Colonic mucosa (tissue), 4 donors: ENCODE data around the gene OR2T29. TPM values are rescaled to one million over a fixed set of nuclear protein-coding genes. Genes with fewer than 3 reads are reported as not detected.
"Not testable (repeated sequence)": the region's sequence is repeated elsewhere in the genome, so short reads cannot be mapped to it uniquely, and the experiment has no call there.

Experiments used
- DNase-seq: peaks from one replicate; pipeline ENCODE4 v3.0.0-alpha.2; 2020
- H3K27ac ChIP-seq: fragments of 200-600 bp; one replicate; pipeline ENCODE4 v1.8.0; 2021
- H3K27me3 ChIP-seq: fragments of 200-600 bp; one replicate; pipeline ENCODE4 v1.8.0; 2021
- H3K36me3 ChIP-seq: fragments of 200-600 bp; one replicate; pipeline ENCODE4 v1.8.0; 2021
- H3K4me1 ChIP-seq: fragments of 200-600 bp; one replicate; pipeline ENCODE4 v1.8.0; 2021; ENCODE audit warnings: mild to moderate bottlenecking
- H3K4me3 ChIP-seq: fragments of 200-600 bp; one replicate; pipeline ENCODE4 v1.8.0; 2021
- H3K9ac ChIP-seq, 2 donors: one replicate each; pipeline ENCODE4 v1.7.0; 2013; ENCODE audit warnings: control low read depth in 2 of 2, low read depth in 2 of 2, low read length in 2 of 2
- H3K9me3 ChIP-seq: fragments of 200-600 bp; one replicate; pipeline ENCODE4 v1.8.0; 2021
- intact Hi-C: fragments of 100-400 bp; cut with DNase I; formaldehyde crosslinking; loops from one replicate; pipeline ENCODE4 v1.14.1; 2022
- total RNA-seq, 2 donors: library from RNA; stranded (reverse); fragmentation: NEBNext Ultra II Directional in 1 of 2; extraction: Animal tissue kit (Norgen Biotek cat#: 25700) in 1 of 2; gene quantifications; one replicate each; pipeline ENCODE4 v1.2.1, GENCODE V29; 2021
- TF ChIP-seq, protein P1 (sequence below): fragments of 200-600 bp; IDR thresholded peaks from one replicate; pipeline ENCODE4 v1.8.0; 2022; ENCODE audit warnings: antibody characterized with exemption, mild to moderate bottlenecking
- donor health status: healthy.
- donor health status: DM: no; HTN: no; CAD: no.
- donor health status: DM: no; HTN: no; CAD: no.

OR2T29 gene
- total RNA-seq, 2 donors from 2014 or later: not detected

DNA sequence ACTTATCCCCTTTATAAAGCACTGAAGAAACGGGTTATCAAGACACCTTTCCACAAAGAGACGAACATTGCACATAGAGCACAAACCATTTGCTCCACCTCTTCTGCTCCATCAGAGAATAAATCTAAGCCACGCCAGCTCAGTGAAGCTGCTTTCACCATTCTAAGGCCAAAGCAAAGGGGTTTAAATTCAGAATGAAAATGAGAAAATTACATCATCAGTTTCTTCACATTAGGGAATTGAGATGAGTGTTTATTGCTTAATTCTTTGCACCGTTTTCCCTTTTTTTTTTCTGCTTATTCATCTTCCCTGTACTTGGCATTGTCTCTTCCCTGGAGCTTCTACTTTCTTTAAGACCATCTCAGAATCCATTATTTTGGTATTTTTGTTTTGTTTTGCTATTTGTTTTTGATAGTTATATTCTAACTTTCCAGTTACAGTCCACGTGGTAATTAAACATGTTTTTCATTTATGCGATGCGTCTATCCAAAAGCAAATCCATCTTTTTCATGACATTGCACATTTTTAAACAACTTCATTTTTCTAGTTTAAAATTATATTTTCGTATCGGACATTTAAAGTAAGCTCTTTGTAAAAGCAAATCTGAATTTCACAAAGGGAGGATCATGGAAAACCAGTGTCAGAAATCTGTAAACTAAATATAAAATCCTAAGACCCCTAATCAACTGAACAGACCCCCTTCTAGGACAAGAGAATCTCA lies 13.8 kb upstream of the OR2T29 start:
- Histone ChIP-seq H3K9ac (no peak overlapping the region), H3K4me1 (no peaks in the 10 kb centered on the region), H3K27me3 (no peaks in the 10 kb centered on the region), H3K4me3 (no peak overlapping the region), H3K9me3 (no peaks in the 10 kb centered on the region), H3K36me3 (no peaks in the 10 kb centered on the region), H3K27ac (no peak overlapping the region)
- TF ChIP-seq, protein P1, sequence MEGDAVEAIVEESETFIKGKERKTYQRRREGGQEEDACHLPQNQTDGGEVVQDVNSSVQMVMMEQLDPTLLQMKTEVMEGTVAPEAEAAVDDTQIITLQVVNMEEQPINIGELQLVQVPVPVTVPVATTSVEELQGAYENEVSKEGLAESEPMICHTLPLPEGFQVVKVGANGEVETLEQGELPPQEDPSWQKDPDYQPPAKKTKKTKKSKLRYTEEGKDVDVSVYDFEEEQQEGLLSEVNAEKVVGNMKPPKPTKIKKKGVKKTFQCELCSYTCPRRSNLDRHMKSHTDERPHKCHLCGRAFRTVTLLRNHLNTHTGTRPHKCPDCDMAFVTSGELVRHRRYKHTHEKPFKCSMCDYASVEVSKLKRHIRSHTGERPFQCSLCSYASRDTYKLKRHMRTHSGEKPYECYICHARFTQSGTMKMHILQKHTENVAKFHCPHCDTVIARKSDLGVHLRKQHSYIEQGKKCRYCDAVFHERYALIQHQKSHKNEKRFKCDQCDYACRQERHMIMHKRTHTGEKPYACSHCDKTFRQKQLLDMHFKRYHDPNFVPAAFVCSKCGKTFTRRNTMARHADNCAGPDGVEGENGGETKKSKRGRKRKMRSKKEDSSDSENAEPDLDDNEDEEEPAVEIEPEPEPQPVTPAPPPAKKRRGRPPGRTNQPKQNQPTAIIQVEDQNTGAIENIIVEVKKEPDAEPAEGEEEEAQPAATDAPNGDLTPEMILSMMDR: no peak
- intact Hi-C loops: no loop called here
- DNase-seq: no peak

DNA sequence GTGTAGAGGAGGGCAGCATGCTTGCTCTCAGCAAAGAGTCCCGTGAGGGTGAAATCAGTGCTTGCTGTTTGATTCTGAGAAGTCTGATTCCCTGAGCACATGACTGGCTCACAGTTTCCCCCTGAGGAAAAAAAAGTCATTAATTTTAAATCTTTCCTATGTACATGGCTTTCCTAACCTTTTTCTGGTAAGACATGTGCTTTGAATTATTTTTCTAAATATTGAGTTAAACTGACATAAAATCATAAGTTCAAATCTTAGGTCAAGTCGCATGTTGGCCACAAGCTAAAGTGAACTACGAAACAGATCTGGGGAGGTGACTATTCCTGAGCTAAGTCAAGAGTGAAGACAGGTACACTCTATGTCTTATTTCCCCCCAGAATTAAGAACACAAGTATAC lies 12.1 kb upstream of the OR2T29 start, which contains the start of gene OR2T34:
TSS of gene OR2T34 (minus strand) at position 101 of the 400 bp plus-strand sequence. CDS start at position 101, 0 bp downstream.
- H3K4me1 ChIP-seq, H3K9ac ChIP-seq, H3K27me3 ChIP-seq, DNase-seq, H3K9me3 ChIP-seq, intact Hi-C loops, H3K4me3 ChIP-seq, H3K36me3 ChIP-seq, H3K27ac ChIP-seq: not testable (repeated sequence)

DNA sequence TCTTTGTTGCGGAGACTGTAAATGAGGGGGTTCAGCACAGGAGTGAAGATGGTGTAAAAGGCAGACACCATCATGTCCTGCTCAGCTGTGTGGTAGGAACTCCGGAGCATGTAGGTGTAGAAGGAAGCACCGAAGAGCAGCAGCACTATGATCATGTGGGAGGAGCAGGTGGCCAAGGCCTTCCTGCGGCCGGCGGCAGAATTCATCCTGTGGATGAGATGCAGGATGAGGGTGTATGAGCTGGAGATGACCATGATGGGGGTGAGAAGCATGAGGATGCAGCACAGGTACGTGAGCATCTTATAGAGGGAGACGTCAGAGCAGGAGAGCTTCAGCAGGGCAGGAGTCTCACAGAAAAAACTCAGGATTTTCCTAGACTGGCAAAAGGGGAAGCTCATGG lies 11.3 kb upstream of the OR2T29 start:
- H3K4me1 ChIP-seq, H3K36me3 ChIP-seq, H3K9me3 ChIP-seq, H3K4me3 ChIP-seq, intact Hi-C loops, DNase-seq, H3K27me3 ChIP-seq, H3K9ac ChIP-seq, H3K27ac ChIP-seq: not testable (repeated sequence)

DNA sequence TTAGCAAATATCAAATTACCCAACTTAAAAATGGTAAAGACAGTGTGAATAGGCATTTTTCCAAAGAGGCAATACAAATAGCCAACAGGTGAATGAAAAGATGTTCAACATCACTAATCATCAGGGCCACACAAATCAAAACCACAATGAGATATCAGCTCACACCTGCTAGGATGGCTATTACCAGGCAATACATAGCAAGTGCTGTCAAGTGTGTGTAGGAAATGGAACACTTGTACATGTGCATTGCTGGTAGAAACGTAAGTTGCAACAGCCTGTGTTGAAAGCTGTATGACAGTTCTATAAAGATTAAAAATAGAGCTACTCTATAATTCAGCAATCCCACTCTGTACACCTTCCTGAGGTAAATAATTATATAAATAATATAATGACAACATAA lies 9.5 kb upstream of the OR2T29 start:
- H3K36me3 ChIP-seq, intact Hi-C loops, H3K9ac ChIP-seq, H3K4me1 ChIP-seq, DNase-seq, H3K9me3 ChIP-seq, H3K27me3 ChIP-seq, H3K27ac ChIP-seq, H3K4me3 ChIP-seq: not testable (repeated sequence)

DNA sequence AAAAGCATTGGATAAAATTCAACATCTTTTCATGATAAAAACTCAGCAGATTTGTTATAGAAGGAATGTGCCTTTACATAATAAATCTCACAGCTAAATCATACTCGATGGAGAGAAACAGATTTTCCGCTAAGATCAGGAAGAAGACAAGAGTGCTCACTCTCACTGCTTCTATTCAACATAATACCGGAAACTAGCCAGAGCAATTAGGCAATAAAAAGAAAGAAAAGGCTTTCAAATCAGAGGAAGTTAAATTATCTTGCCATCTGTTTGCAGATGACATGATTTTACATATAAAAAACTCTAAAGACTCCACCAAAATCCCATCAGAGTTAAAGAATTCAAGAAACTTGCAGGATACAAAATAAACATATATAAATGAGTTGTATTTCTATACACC lies 8.2 kb upstream of the OR2T29 start:
- H3K9ac ChIP-seq, H3K36me3 ChIP-seq, H3K9me3 ChIP-seq, H3K4me3 ChIP-seq, H3K27me3 ChIP-seq, H3K27ac ChIP-seq, intact Hi-C loops, DNase-seq, H3K4me1 ChIP-seq: not testable (repeated sequence)

DNA sequence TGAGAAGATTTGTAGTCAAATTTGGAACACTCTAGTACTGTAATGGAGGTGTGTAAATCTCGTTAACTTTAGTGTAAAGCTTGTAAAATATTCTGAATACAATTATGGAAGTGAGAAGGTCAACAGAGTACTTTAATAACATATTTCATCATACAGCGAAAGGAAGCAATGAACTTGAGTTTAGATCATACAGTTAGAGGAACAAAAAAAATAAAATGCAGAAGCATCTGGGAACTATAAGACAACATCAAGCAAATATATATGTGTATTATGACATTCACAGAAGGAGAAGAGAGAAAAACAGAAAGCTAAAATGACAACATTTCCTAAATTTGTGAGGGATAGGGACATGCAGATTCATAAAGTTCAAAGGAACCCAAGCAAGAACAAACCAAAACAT lies 6.5 kb upstream of the OR2T29 start:
- H3K9ac ChIP-seq, H3K27ac ChIP-seq, intact Hi-C loops, H3K27me3 ChIP-seq, H3K4me3 ChIP-seq, DNase-seq, H3K36me3 ChIP-seq, H3K9me3 ChIP-seq, H3K4me1 ChIP-seq: not testable (repeated sequence)

DNA sequence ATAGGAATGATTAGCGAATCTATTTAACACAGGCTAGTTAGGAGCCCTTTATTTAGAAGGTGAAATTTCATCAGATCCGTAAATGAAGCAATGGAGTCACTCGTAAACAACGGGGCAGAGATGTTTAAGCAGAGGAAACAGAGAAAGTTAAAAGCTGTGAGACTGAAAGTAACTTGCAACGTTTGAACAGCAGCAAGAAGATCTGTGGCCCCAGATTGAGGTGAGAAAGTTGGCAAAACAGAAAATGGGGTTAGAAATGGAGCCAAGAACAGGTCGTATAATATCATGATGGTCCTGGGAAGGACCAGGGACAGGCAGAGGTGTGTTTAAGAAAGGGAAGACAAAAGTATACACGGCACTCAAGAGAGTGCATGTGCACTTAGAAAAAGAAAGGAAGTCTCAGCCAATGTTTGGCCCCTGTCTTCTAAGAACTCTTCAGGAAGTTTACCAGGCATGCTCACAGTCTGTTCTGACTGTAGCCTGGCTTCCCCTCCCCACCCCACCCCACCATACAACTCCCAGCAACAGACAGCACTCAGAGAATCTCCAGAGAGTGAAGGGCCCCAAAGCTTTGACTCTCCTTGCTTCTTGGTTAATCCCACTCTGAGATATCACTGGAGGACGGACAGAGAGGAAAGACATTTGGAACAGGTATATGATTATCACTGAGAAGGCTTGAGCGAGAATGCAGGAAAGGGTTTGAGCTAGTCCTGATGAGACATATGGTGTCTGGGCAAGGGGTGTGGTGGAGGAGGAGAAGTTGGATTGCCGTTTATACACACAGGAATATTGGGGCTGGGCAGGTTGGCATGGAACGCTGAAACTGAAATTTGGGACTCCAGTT lies 3.2 kb upstream of the OR2T29 start:
- H3K4me1 ChIP-seq, H3K27me3 ChIP-seq, DNase-seq, H3K9me3 ChIP-seq, H3K36me3 ChIP-seq, intact Hi-C loops, H3K9ac ChIP-seq, H3K4me3 ChIP-seq, H3K27ac ChIP-seq: not testable (repeated sequence)

DNA sequence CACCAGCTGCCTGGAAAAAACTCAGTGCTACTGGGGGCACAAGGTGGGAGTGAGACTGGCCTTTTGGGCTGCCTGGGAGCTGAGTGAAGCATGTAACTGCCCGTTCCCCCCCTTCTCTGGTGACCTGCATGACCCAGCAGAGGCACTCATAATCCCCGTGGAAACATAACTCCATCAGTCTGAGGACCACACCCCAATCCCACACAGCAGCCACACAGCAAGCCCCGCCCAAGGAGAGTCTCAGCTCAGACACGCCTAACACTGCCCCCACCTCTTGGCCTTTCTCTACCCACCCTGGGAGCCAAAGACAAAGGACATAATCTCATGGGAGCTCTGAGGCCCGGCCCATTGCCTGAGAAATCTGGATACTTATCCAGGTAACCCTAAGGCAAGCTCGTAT lies 11.5 kb downstream of the OR2T29 start:
- H3K27ac ChIP-seq, H3K27me3 ChIP-seq, H3K9ac ChIP-seq, intact Hi-C loops, DNase-seq, H3K4me3 ChIP-seq, H3K9me3 ChIP-seq, H3K4me1 ChIP-seq, H3K36me3 ChIP-seq: not testable (repeated sequence)

DNA sequence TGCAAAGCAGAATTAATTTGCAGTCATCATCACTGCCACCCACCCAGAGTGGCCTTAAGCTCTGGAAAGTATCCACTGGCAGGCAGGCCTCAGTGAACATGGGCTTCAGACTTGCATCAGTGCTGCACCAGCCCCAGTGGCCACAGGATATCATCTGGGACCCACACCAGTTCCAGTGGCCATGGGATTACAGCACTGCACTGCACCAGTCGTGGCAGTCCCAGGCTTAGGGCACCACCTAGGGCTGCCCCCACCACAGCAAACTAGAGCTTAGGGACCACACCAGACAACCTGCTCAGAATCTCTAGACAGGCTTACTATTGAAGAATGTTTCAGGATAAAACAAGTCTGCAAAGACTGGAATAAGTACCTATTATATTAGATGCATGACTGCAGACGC lies 15.2 kb downstream of the OR2T29 start:
- H3K36me3 ChIP-seq, H3K4me1 ChIP-seq, H3K27me3 ChIP-seq, DNase-seq, H3K4me3 ChIP-seq, H3K9me3 ChIP-seq, H3K27ac ChIP-seq, intact Hi-C loops, H3K9ac ChIP-seq: not testable (repeated sequence)

DNA sequence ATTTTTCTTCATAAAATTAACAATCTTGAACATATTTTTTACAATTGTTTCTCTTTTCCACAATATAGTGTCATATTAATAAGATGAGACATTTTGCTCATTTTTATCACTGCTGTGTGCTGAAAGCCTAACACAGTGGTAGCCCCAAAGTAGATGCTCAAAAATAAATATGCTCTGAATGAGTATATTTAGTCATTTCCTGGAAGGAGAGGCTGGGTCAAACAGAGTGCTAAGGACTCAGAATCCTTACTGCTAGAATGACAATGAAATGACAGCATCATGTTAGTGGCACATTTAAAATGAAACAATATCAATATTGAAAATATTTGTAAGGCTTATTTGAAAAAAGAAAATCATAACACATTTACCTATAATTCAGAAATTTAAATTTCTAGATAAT lies 25.1 kb downstream of the OR2T29 start:
- H3K4me1 ChIP-seq, H3K36me3 ChIP-seq, H3K9me3 ChIP-seq, intact Hi-C loops, H3K27me3 ChIP-seq, H3K27ac ChIP-seq, H3K9ac ChIP-seq, H3K4me3 ChIP-seq, DNase-seq: not testable (repeated sequence)
